Suppressor macrophage (primary cell): Measurements from ENCODE around the gene HDAC10.

Experiments
- DNase-seq, 4 experiments: peaks; one replicate each; pipeline ENCODE4 v3.0.0-alpha.2; 2020 to 2022
- total RNA-seq, 17 experiments: gene quantifications; one replicate each; lab custom pipeline; 2026; ENCODE audit warnings: mixed read lengths in 6 of 17, inconsistent platforms in 3 of 17; lab: John Stamatoyannopoulos, UW

The HDAC10 gene, protein sequence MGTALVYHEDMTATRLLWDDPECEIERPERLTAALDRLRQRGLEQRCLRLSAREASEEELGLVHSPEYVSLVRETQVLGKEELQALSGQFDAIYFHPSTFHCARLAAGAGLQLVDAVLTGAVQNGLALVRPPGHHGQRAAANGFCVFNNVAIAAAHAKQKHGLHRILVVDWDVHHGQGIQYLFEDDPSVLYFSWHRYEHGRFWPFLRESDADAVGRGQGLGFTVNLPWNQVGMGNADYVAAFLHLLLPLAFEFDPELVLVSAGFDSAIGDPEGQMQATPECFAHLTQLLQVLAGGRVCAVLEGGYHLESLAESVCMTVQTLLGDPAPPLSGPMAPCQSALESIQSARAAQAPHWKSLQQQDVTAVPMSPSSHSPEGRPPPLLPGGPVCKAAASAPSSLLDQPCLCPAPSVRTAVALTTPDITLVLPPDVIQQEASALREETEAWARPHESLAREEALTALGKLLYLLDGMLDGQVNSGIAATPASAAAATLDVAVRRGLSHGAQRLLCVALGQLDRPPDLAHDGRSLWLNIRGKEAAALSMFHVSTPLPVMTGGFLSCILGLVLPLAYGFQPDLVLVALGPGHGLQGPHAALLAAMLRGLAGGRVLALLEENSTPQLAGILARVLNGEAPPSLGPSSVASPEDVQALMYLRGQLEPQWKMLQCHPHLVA
- 0.17 to 2.0 (median 0.79) reads per million in 17 experiments for total RNA-seq

DNA sequence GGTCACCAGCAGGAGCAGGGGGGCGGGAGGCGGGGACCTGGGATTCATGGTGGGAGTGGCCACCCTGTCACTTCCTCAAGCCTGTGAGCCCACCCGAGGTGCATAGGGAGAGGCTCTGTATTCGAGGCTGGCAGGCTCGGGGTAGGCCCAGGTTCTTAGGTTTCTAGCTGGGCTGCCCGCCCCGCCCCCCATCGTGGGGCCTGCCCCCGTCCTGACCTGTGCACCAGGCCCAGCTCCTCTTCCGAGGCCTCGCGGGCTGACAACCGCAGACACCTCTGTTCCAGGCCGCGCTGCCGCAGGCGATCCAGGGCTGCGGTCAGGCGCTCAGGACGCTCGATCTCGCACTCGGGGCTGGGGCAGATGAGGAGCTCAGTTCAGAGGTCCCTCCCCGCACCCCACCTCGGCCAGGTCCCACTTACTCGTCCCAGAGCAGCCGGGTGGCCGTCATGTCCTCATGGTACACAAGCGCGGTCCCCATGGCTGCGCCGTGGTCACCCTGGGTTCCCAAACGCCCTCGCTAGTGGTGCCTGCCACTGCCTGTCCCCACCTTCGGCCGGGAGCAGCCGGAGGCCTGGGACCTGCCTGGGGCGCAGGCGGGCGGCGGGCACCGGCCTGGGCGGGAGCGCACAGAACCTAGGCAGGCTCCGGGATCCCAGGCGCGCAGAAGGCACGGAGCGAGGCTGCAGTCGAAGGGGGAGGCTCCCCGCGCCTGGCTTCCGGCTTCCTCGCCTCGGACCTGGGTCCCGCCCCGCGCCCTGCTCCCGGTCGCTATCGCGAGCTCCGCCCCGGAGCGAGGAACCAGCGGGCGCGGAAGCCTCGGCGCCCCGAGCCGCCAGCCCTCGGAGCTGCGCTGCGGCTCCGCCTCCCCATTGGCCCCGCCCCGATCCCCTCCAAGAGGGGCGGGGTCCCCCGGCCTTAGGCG, at the start of gene HDAC10:
Gene HDAC10, minus strand, starts transcription at position 711 of the 922 bp plus-strand sequence. Its CDS starts 233 bp downstream, at position 478.
- peak; percentile 87 to 97 (median 93) for DNase-seq

DNA sequence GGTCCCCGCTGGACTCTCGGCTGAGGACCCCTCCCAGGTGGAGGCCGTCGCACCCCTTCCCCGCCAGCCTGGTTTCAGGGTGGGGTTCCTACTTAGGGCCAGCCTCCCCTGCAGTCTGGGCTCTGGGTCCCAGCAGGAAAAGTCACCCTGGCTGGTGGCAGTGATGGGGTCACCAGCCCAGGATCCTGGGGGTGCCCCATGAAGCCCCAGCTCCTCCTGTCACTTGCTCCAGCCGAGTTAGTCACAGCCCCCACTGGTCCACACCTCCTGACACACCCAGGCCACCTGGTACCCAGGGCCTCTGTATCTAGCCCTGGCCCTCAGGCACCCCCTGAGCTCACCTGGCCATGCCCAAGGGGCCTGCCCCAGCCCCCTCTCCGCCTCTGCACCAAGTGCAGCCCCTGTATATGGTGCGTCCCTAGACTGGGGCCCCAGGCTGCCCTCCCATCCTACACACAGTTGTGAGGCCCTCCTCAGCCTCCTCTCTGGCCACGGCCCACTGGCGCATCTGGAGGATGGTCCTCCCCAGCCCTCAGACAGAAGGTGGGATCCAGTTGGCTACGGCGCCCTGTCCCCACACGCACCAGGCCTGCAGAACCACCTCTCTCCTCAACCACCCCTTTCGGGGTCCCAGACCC, 49.7 kb upstream of the HDAC10 start:
- no peak for DNase-seq

DNA sequence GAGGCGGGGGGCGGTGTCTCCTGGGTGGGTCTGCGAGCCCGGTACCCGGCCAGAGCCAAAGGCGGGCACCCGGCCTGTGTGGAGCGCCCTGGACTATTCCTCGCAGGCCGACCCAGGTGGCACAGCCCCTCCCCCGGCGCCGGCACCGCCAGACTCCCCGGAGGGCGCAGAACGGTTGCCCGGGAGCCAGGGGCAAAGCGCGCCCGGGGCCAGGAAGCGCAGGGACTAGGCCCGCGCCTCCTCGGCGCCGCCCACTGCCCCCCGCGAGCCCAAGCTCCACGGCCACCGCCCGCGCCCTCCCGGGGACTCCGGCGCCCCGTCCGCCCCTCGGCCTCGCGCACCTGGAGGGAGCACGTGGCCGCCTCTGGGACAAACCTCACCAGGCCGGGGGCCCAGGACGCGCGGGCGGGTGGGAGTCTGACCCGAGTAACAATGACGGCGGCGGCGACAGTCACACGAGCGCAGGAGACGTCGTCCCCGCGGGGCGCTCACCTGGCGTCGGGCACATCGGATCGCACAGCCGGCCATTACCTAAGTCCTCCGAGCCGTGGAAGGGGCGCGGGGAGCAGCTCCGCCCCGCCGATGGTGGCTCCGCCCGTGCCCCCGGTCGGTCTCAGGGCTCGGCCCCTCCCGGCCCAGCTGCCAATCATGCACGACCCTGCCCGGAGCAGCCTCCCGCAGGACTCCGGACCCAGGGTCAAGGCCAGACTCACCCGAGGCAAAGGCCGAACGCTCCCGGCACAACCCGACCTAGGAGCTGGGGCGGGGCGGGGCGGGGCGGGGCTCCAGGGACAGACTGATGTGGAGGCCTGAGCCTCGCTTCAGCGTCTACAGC, 48.9 kb upstream of the HDAC10 start:
- DNase-seq = peak in 1 of 4 experiments; percentile 36

DNA sequence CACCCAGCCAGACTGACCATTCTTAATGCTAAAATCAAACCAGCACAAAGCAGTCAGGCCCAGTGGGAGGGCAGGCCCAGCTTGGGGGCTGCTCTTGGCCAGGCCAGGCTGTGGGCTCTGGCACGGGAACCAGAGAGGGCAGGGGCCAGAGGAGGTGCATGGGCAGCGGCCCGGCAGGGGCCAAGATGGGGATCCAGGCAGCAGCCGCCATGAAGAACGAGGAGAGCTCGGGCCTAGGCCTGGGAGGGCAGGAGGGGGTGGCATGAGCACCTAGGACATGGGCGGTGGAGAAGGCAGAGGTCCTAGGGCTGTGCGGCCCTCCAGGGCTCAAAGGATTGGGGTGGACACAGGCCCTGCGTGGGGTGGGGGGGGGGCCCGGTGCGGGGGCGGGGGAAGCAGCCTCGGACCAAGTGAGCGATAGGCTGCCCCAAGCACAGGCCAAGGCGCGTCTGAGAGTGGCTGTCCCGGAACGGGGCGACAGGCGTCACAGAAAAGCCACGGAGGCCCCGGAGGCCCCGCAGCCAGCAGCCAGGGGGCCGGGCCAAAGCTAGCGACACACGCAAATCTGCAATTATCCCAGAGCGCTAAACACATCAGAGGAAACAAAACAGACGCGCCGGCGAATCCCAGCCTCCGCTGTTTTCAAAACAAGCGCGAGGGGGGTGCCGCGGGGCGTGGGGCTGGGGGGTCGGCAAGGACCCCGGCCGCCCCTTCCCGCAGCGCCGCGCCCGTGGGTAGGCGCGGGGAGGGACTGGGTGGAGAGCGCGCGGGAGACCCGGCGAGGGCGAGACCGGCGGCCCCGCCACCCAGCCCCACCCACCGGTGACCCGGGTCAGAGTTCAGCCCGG, 48.1 kb upstream of the HDAC10 start:
- peak in 3 of 4 experiments; percentile 29 to 52 (median 36) for DNase-seq

DNA sequence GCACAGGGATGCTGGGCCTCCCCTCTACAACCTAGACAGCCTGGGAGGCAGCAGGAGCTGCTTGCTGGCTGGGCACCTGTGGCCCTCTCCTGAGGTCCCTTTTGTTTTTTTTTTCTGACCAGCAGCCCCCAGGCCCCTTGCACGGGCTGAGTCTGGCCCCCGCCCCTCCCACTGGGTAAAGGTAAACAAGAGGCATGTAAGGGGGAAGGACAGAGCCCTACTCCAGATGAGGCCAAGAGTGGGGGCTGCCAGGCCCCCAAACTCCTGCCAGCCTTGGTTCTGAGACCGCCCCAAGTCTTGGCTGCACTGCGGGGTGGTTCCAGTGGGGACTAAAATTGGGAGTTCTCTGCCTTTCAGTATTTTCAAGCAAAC, 47.2 kb upstream of the HDAC10 start:
- DNase-seq = no peak

DNA sequence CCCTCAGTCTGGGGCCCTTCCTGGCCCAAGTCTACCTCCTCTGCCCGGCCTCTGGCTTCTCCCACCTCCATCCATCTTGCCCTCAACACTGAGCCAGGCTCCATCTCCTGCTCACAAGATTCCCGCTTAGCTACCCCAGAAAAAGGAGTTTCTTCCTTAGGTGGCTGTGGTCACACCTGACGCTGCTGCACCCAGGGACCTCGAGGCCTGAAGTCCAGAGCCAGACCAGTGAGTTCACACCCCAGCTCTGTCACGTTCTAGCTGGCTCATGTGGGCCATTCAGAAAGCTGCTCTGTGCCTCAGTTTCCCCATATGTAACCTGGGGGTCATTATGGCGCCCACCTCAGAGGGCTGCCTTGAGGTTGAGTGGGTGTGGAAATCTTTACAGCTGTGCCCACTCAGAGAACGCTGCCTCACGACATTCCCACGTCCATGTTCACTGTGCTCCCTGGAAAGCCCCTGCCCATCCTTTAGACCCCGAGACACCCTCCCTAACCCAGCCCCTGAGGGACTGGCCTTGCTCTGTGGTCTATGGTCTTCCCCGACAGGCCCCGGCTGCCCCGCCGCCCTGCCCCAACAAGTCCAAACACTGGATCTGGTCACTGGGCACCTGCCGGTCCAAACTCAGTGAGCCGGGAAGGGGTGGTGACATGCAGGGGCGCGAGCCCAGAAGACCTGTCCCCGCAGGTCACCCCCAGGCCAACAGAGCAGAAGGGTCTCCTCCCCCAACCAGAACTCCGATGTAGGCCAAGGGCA, 46.6 kb upstream of the HDAC10 start:
- DNase-seq = no peak

DNA sequence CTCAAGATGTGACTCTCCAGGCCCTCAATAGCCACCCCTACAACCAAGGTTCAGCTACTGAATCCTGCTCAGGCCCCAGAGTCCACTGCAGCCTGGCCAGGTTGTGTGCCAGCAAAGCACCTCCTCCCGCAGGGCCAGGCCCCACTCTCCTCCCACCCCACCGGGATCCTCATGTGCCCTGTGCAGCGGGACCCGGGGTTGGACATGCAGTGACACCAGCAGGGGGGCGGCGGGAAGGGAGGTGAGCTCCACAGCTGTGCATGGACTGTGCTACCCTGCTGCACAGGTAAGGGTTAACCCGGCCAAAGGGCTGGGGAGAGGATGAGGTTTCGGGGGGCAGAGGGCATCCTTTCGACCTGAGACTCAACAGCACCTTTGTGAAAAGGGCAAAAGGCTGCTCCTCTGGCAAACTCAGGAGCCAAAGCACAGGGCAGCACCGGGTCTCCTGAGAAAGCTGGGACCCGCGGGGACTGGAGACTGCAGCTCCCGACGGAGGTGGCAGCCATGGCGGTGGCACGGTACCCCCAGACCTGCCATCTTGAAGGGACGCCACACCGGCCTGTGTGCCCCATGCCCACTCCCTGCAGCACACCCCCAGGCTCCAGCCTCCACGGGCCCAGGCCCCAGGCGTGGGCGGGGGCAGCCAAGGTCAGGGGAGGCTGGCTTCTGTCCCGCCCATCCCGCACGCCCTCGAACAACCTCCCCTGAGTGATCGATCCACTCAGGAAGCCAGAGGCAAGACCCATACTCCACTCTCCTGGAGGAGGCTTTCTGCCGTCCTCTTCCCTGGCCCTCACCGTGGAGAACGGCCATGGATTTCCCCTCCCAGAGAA, 45.8 kb upstream of the HDAC10 start:
- peak in 1 of 4 experiments; percentile 24 for DNase-seq

DNA sequence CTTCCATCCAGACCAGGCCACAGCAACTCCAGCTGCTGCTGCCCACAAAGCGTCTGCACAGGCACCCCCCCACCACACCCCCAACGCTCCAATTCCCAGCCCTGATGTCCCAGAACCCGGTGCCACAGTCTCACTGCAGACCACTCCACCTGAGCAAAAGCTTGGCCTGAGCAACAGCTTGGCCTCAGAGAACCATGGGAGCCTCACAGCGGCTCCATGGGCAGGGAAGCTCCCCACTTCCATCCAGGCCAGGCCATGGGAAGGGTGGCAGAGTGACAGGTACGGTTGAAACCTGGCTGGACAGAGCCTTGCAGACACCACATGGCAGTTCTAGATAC, 43.2 kb upstream of the HDAC10 start:
- no peak for DNase-seq

DNA sequence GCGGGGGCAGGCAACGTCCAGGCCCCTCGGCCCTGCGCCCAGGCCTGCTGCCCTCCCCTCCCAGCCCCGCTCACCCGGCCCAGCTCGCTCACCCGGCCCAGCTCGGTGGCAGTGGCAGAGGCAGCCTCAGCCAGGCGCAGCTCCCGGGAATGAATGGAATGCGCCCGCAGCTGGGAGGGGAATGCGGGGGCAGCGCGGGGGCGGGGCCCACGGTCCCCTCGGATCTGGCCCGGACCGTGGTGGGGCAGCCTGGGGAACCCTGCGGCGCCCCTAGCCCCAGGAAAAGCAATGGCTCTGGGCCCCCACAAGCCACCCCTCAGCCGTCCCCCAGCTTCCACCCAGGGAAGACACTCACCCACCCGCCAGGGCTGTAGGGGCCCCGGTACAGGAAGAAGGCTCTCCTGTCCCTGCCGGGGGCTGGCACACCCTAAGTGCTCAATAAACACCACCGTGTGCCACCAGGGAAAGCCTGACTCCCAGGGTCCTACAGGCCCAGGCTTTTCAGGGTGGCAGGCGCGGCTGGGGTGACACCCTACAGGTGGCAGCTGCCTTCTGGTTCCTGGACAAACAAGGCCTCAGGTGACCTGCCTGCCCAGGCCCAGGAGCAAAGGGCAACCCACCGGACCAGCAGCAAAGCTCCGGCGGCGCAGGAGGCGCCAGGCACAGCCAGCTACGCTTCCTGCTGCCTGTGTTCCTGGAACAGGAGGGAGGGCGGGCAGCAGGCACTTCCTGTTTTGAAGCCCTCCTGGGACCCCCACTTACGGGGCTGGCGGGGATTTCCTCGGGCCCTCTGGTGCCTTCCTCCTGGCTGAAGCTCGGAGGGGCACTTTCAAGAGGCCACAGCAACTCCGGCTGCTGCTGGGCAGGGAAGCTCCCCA, 42.6 kb upstream of the HDAC10 start:
- peak in 2 of 4 experiments; percentile 38 to 51 for DNase-seq

DNA sequence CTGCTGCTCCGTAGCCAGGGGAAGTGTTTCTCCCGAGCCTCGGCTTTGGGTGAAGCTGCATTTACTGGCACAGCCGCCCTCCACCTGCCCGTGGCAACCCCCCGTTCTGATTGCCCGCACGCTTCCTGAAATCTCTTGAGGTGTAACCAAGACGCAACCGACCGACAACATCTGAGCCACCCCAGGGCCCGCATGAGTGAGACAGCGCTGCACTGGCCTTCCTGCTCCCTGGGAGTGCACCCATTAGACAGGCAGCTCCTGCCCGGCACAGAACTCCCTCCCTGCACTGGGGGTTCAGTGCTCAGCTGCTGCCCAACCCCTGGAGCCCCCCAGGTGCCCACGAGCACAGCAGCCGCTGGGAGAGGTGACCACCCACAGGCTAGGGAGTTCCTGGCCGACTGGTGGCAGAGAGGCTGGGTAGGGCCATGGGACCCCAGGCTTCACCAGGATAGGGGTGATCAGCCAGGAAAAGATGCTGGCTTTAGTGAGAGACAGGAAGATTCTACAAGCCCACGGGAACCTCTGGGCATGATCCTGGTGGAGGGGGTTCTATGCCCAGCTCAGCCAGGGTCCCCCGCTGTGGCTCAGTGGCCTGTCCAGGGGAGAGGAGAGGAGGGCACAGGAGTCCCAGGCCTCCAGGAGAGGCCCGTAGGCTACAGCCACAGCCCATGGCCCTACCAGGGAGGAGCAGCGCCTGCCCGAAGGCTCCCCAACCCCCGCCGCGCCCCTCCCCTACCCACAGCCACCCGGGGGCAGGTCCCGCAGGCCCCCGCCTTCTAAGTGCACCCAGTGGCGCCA, 41.8 kb upstream of the HDAC10 start:
- DNase-seq = peak in 1 of 4 experiments; percentile 19

DNA sequence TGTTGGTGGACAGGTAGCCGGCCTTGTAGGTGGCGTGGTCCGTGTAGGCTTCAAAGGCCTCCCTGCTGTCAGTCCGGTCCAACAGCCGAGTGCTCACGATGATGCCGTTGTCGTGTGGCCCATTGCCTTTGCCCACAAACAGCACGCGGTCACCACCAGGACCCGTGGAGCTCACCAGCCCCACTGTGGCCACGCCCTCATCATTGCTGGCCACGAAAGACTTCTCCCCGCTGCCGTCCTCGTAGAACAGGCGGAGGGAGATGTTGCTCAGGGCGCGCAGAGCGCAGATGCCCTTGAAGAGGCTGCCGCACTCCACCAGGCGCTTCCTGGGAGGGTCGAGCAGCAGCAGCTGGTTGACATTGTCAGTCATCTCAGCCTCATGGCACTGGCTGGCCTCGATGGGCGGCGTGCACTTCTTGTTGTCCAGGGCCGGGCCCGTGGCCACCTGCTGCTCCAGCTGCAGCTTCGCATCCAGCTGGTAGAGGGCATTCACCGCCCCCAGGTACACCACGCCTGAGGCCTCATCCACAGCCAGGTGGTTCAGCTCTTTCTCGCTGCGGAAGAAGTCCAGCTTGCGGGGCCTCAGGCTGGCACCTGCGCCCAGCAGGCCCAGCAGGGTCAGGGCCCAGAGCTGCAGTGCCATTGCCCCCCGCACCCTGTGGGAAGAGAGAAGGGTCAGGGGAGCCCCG, 39.0 kb upstream of the HDAC10 start:
- no peak for DNase-seq

DNA sequence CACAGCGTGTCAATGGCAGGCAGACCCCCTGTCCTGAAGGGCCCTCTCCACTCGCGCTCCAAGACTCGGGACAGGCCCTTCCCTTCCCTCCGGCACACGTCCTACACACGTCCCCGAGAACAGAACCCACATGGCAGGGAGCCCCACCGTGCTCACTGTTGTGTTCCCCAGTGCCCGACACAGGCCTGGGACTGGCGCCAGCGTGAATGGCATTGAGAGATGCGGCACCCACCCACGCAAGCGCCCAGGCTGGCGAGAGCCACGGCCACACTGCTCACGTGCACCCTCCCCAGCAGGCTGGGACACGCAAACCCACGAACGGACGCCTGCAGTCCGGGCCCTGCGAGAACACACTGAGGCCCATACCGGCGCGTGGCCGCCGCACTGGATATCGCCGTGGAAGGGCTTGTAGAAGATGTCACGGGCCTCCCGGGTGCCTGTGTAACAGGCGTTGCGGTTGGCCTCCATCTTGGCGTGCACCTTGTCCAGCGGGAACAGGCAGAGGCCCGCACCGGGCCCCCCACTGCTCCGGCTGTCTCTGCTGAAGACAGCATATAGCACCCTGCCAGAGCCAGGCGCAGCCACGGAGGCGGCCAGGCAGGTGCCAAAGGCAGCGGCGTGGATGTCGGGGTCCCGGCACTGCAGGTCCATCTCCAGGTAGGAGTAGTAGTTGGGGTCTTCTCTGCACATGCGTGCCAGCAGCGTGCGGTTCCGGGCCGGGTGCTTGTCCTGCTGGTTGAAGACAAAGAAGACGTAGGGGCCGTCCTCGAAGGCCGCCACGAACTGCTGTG, 38.3 kb upstream of the HDAC10 start:
- no peak for DNase-seq

DNA sequence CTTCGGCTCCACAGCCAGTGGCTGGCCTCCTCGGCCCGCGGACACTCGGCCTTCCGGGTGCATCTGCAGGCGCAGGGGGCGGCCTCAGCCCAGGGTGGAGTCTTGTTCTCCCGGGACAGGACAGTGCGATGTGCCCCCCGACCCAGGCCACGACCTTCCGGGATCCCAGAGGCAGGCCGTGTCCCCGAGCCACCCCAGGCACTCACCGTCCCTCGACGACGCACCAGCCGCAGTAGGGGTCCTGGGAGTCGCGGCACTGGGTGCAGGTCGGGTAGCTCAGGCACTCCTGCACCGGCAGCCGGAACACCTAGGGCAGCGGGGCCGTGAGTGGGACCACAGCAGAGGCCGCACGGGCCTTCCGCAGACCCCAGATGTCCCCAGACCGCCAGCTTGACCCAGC, 36.7 kb upstream of the HDAC10 start:
- DNase-seq = no peak

DNA sequence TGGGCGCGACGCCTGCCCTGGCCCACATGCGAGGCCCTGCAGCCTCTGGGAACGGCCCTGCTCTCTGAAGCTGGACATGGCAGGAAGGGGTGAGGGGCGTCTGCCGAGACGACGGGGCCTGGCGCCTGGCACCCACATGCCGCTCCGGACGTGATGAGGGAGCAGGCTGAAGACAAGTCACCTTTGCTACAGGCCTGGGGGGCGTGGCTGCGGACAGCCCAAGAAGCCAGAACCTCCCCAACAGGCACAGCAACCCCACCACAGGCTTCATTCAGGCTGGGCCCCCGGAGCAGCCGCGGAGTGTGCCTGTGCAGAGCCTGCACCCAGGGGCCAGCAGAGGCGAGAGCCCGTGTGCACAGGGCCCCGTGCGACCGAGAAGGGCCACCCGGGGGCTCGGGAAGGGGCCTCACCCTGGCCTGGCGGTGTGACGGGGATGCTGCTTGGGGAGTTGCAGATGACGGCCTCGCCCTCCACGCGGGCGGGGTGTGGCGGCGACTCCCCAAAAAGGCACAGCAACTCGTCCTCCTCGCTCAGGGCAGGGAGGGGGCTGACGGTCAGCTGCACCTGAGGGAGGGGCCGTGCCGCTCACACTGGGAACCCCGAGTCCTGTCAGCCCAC, 35.7 kb upstream of the HDAC10 start:
- no peak for DNase-seq

DNA sequence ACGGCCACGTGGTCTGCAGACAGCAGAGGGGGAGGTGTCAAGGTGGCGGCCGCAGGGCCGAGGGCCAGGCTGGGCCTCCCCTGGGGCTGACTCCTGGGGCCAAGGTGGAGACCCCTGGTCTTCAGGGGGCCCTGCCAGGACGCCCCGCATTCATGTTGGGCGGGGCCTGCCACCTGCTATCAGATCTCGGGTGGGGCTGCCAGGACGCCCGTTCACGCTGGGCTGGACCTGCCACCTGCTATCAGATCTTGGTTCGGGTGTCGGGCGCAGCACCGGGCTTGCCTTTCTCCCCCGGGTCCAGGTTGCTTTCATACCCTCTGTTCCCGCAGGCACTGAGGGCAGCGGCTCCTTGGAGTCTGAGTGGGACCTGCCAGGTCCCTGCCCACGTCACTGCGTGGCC, 35.2 kb upstream of the HDAC10 start:
- no peak for DNase-seq
